ENCODE measurements around the gene NAA38. TPM values are rescaled to one million over a fixed set of nuclear protein-coding genes. Genes with fewer than 3 reads are reported as not detected.

The NAA38 gene
- total and polyA plus RNA-seq, 2 donors (not counting 1 experiment from before 2014, with no cell fraction given): 20.0 to 80.5 TPM

- H4K20me1 ChIP-seq (ENCODE audit: control insufficient read depth, insufficient read depth, low read length, poor library complexity, severe bottlenecking): peaks cover 84% of the 10 kb centered on the region
- POLR2A ChIA-PET: no interaction called here
- H3K36me3 ChIP-seq (replicated peaks in 1 of 2; ENCODE audit: control extremely low read depth in 1 of 2, control insufficient read depth in 1 of 2, extremely low read depth in 1 of 2, insufficient read depth in 2 of 2, low read length in 1 of 2): peaks cover 0 to 41% of the 10 kb centered on the region in 2 experiments
- Mint-ChIP-seq H3K4me3 (no peak overlapping the region), H3K27me3 (no peaks in the 10 kb centered on the region), H3K9me3 (ENCODE audit: insufficient read depth) (no peaks in the 10 kb centered on the region), H3K4me1 (peaks cover 33% of the 10 kb centered on the region), H3K27ac (no peak overlapping the region)
- H3K9ac ChIP-seq (ENCODE audit: low read length): no peak overlapping the region
- H2AFZ ChIP-seq (ENCODE audit: insufficient read depth, low read depth, low read length, poor library complexity, severe bottlenecking): no peak overlapping the region
- WGBS (ENCODE audit: insufficient coverage): 93% methylated on average over 16 of the region's 20 CpGs
- no peaks in the 10 kb centered on the region for H3K9me3 ChIP-seq (ENCODE audit: control extremely low read depth in 1 of 3, control insufficient read depth in 2 of 3, insufficient read depth in 1 of 3, low read length in 2 of 3)
- ATAC-seq (ENCODE audit: low read depth) (no peak), DNase-seq (no peak)
- no peak overlapping the region for H3K4me2 ChIP-seq (replicated peaks; ENCODE audit: low read depth, low read length, poor library complexity, severe bottlenecking)
- intact Hi-C loops (cut with micrococcal nuclease): loop anchor here (10.0 kb wide), 1 partner anchor 233 kb away; the partner anchor contains the start of gene FXR2
- peaks cover 31% of the 10 kb centered on the region for H3K79me2 ChIP-seq (ENCODE audit: control insufficient read depth, insufficient read depth, low read length)
- no peak overlapping the region for H3K27ac ChIP-seq (ENCODE audit: low read length in 2 of 2)
- no peak overlapping the region for H3K4me3 ChIP-seq (ENCODE audit: control extremely low read depth in 1 of 5, extremely low read depth in 1 of 5, insufficient read depth in 1 of 5, low read depth in 2 of 5, low read length in 4 of 5)
- CTCF ChIA-PET: interaction anchor here (5.7 kb wide), 1 partner anchor 13 kb away, joined by 53 read pairs; the partner anchor contains the start of gene KDM6B
- H3K4me1 ChIP-seq (ENCODE audit: control insufficient read depth in 2 of 2, insufficient read depth in 2 of 2, low read length in 2 of 2): peaks cover 17 to 38% of the 10 kb centered on the region in 2 donors
- TF ChIP-seq CTCF (IDR thresholded peaks at IDR 0.05) (no peak), EZH2 (IDR thresholded peaks at IDR 0.05; ENCODE audit: borderline replicate concordance, insufficient read depth, low read depth, low read length, poor library complexity, severe bottlenecking) (no peak)
- H3K27me3 ChIP-seq (replicated peaks in 1 of 4; ENCODE audit: control extremely low read depth in 1 of 4, control insufficient read depth in 3 of 4, insufficient read depth in 4 of 4, low read length in 3 of 4): no peaks in the 10 kb centered on the region
These were observed 9.2 kb downstream of the NAA38 start for GRCh38 chr17:7848131-7848579.

Data from B cell (primary cell).